HepG2 (cell line): ENCODE data around the gene PARP3. TPM values are rescaled to one million over a fixed set of nuclear protein-coding genes. Genes with fewer than 3 reads are reported as not detected.

Experiments used
- ARNT ChIP-seq: fragments of 450-650 bp; IDR thresholded peaks from 2 replicates; pipeline ENCODE4 v1.6.1; 2017
- DZIP1 ChIP-seq: sonication (generic); formaldehyde crosslinking; IDR thresholded peaks from 2 replicates; pipeline ENCODE4 v1.5.0; 2020; ENCODE audit warnings: mild to moderate bottlenecking, missing genetic modification reagents
- GABPB1 ChIP-seq: IDR thresholded peaks from 2 replicates; pipeline ENCODE4 v1.6.1; 2016; ENCODE audit warnings: mild to moderate bottlenecking, missing genetic modification reagents, moderate library complexity, missing compliant biosample characterization
- HIVEP1 ChIP-seq: sonication (generic); formaldehyde crosslinking; IDR thresholded peaks from 2 replicates; pipeline ENCODE4 v1.4.0; 2020; ENCODE audit warnings: mild to moderate bottlenecking, missing genetic modification reagents
- HOXA9 ChIP-seq: sonication (generic); formaldehyde crosslinking; IDR thresholded peaks from 2 replicates; pipeline ENCODE4 v1.8.1; 2022; ENCODE audit warnings: missing genetic modification reagents, mild to moderate bottlenecking, moderate library complexity, borderline replicate concordance
- KAT8 ChIP-seq: IDR thresholded peaks from 2 replicates; pipeline ENCODE4 v1.6.1; 2016; ENCODE audit warnings: missing genetic modification reagents, missing compliant biosample characterization
- KLF13 ChIP-seq: sonication (generic); formaldehyde crosslinking; IDR thresholded peaks from 2 replicates; pipeline ENCODE4 v1.4.0; 2020; ENCODE audit warnings: mild to moderate bottlenecking, missing genetic modification reagents
- LBX2 ChIP-seq: sonication (generic); formaldehyde crosslinking; IDR thresholded peaks from 2 replicates; pipeline ENCODE4 v1.5.0; 2020; ENCODE audit warnings: missing genetic modification reagents, mild to moderate bottlenecking, borderline replicate concordance
- MED8 ChIP-seq: sonication (generic); formaldehyde crosslinking; IDR thresholded peaks from 2 replicates; pipeline ENCODE4 v1.8.1; 2023; ENCODE audit warnings: mild to moderate bottlenecking, missing genetic modification reagents; ENCODE audit not compliant: insufficient replicate concordance
- NR2F1 ChIP-seq, 2 experiments: fragments of 450-650 bp in 1 of 2; formaldehyde crosslinking in 1 of 2; IDR thresholded peaks; 2 replicates each; pipeline versions ENCODE4 v1.5.0 to v1.6.1; 2016 to 2020; ENCODE audit warnings: mild to moderate bottlenecking in 1 of 2, missing compliant biosample characterization in 1 of 2, missing genetic modification reagents in 1 of 2, moderate library complexity in 1 of 2
- SNAPC5 ChIP-seq: sonication (generic); formaldehyde crosslinking; IDR thresholded peaks from 2 replicates; pipeline ENCODE4 v1.8.1; 2023; ENCODE audit warnings: mild to moderate bottlenecking, missing genetic modification reagents, borderline replicate concordance
- ZHX2 ChIP-seq, 2 experiments: sonication (generic) in 1 of 2; formaldehyde crosslinking in 1 of 2; IDR thresholded peaks; 2 replicates each; pipeline versions ENCODE4 v1.6.1 to v1.9.0; 2014 to 2022; ENCODE audit warnings: antibody characterized with exemption in 1 of 2, borderline replicate concordance in 1 of 2, inconsistent platforms in 1 of 2, low read depth in 1 of 2, missing genetic modification reagents in 1 of 2
- ZNF207 ChIP-seq: fragments of 450-650 bp; IDR thresholded peaks from 2 replicates; pipeline ENCODE4 v1.6.1; 2016; ENCODE audit warnings: antibody characterized with exemption, borderline replicate concordance
- ZNF441 ChIP-seq: sonication (generic); formaldehyde crosslinking; IDR thresholded peaks from 2 replicates; pipeline ENCODE4 v1.7.0; 2021; ENCODE audit warnings: missing genetic modification reagents, borderline replicate concordance
- ZNF547 ChIP-seq: sonication (generic); formaldehyde crosslinking; IDR thresholded peaks from 2 replicates; pipeline ENCODE4 v1.5.1; 2020; ENCODE audit warnings: mild to moderate bottlenecking, missing genetic modification reagents
- ZNF549 ChIP-seq: sonication (generic); formaldehyde crosslinking; IDR thresholded peaks from 2 replicates; pipeline ENCODE4 v1.5.0; 2020; ENCODE audit warnings: missing genetic modification reagents
- ZNF766 ChIP-seq: sonication (generic); formaldehyde crosslinking; IDR thresholded peaks from 2 replicates; pipeline ENCODE4 v1.5.0; 2020; ENCODE audit warnings: missing genetic modification reagents, borderline replicate concordance
- ZNF780A ChIP-seq: sonication (generic); formaldehyde crosslinking; IDR thresholded peaks from 2 replicates; pipeline ENCODE4 v1.8.0; 2022; ENCODE audit warnings: mild to moderate bottlenecking, missing genetic modification reagents, moderate library complexity
- ZNF790 ChIP-seq: sonication (generic); formaldehyde crosslinking; IDR thresholded peaks from 2 replicates; pipeline ENCODE4 v1.8.0; 2022; ENCODE audit warnings: missing genetic modification reagents, mild to moderate bottlenecking, borderline replicate concordance
- polyA plus RNA-seq, 8 experiments: library from polyadenylated mRNA; depleted of rRNA in 3 of 8; stranded (reverse) in 7 of 8; unstranded in 1 of 8; fragments of >200 nt; fragmentation: Illumina TruSeq in 4 of 8; extraction: Trizol in 4 of 8; gene quantifications; 2 replicates each; pipeline versions ENCODE4 v1.2.1 to v1.2.3, GENCODE V29; 2011 to 2016; ENCODE audit warnings: low read depth in 4 of 8, missing spikeins in 1 of 8, mixed read lengths in 1 of 8; ENCODE audit not compliant: insufficient read depth in 1 of 8
- total RNA-seq, 5 experiments: library from RNA; depleted of rRNA; stranded (reverse); fragments of >200 nt; fragmentation: Illumina TruSeq; extraction: Trizol; gene quantifications; 2 replicates each; pipeline ENCODE4 v1.2.3, GENCODE V29; 2016; ENCODE audit warnings: low read depth in 1 of 5

The PARP3 gene
- total and polyA plus RNA-seq, 2 of the 13 experiments (the other 11 are each of a cell fraction or from before 2014, with no cell fraction given) = 11.2 to 21.5 TPM

GRCh38 chr3:51995346-51996163 is 53.4 kb downstream of the PARP3 start, which contains the start of gene RPL29 (continued):
- TF ChIP-seq DZIP1 (CRISPR knock-in tag) (no peak), ZNF547 (CRISPR knock-in tag) (peak; percentile 86), NR2F1 (CRISPR knock-in tag; IDR thresholded peaks at IDR 0.05) (peak in 1 of 2 experiments; percentile 40; a peak in 1 of 4 replicates), ZNF766 (CRISPR knock-in tag) (peak; percentile 88), KAT8 (CRISPR knock-in tag) (peak; percentile 99), MED8 (CRISPR knock-in tag) (peak; percentile 37), ARNT (no peak), ZNF549 (CRISPR knock-in tag) (0 out of 2 replicates have a peak, but pooled peaks have one; percentile 52), LBX2 (CRISPR knock-in tag) (peak; percentile 47; the same call in 1 of the 2 replicates), GABPB1 (CRISPR knock-in tag) (peak; percentile 100), KLF13 (no peak), ZHX2 (IDR thresholded peaks at IDR 0.05; ENCODE audit: low read depth) (peak; percentile 85; the same call in 1 of the 2 replicates), ZHX2 (CRISPR knock-in tag; IDR thresholded peaks at IDR 0.05; ENCODE audit: borderline replicate concordance) (peak; percentile 64; the same call in 1 of the 2 replicates), SNAPC5 (CRISPR knock-in tag) (0 out of 2 replicates have a peak, but pooled peaks have one; percentile 15), ZNF790 (no peak; the same call in 1 of the 2 replicates), HIVEP1 (CRISPR knock-in tag) (peak; percentile 68; the same call in 1 of the 2 replicates), ZNF441 (peak; percentile 66; the same call in 1 of the 2 replicates), ZNF780A (peak; percentile 56; the same call in 1 of the 2 replicates), HOXA9 (CRISPR knock-in tag) (no peak), ZNF207 (no peak)
